Uterus (tissue), 4 donors: Measurements from ENCODE around the gene GTF2F2. TPM values are rescaled to one million over a fixed set of nuclear protein-coding genes. Genes with fewer than 3 reads are reported as not detected.
A peak's percentile ranks its signal among the peaks of the same experiment; 100 is the strongest.

Experiments
- DNase-seq, 2 donors: peaks; one replicate each; pipeline ENCODE4 v3.0.0-alpha.2; 2019 to 2020
- H3K27ac ChIP-seq, 2 donors: fragments of 200-600 bp; sonication (generic); 1 replicate in 1 of 2; 2 replicates in 1 of 2; pipeline ENCODE4 v1.5.1; 2016 to 2018
- H3K27me3 ChIP-seq, 2 donors: fragments of 200-600 bp; sonication (generic); one replicate each; pipeline ENCODE4 v1.5.1; 2018 to 2019; ENCODE audit warnings: control low read depth in 1 of 2
- H3K36me3 ChIP-seq, 2 donors: fragments of 200-600 bp; sonication (generic); one replicate each; pipeline ENCODE4 v1.5.1; 2019; ENCODE audit warnings: control low read depth in 1 of 2
- H3K4me1 ChIP-seq, 2 donors: fragments of 200-600 bp; sonication (generic); one replicate each; pipeline ENCODE4 v1.5.1; 2018 to 2019; ENCODE audit warnings: control low read depth in 1 of 2
- H3K4me3 ChIP-seq, 2 donors: fragments of 200-600 bp; sonication (generic); 1 replicate in 1 of 2; 2 replicates in 1 of 2; pipeline ENCODE4 v1.5.1; 2018 to 2019; ENCODE audit warnings: mild to moderate bottlenecking in 1 of 2
- H3K9me3 ChIP-seq, 2 donors: fragments of 200-600 bp; sonication (generic); one replicate each; pipeline ENCODE4 v1.5.1; 2019; ENCODE audit warnings: control low read depth in 1 of 2
- CTCF ChIP-seq, 4 experiments: fragments of 200-600 bp in 2 of 4; fragments of 450-650 bp in 2 of 4; sonication (generic) in 2 of 4; IDR thresholded peaks; one replicate each; pipeline ENCODE4 v1.5.1; 2016 to 2019; ENCODE audit warnings: antibody characterized with exemption in 4 of 4, mild to moderate bottlenecking in 2 of 4, moderate library complexity in 1 of 4
- POLR2A ChIP-seq, 2 donors: fragments of 450-650 bp; IDR thresholded peaks; one replicate each; pipeline ENCODE4 v1.6.1; 2016; ENCODE audit warnings: antibody characterized with exemption in 2 of 2, mild to moderate bottlenecking in 1 of 2, moderate library complexity in 1 of 2
- intact Hi-C: fragments of 100-400 bp; cut with DNase I; formaldehyde crosslinking; loops from one replicate; pipeline ENCODE4 v1.15.1; 2023; ENCODE audit warnings: low total_unique reads
- total RNA-seq, 4 donors: library from RNA; depleted of rRNA in 3 of 4; stranded (reverse); fragments of >200 nt in 3 of 4; gene quantifications; one replicate each; pipeline versions ENCODE4 v1.1.0 to v1.2.4, GENCODE V29; 2014 to 2023
- donor health status: DM: yes; HTN: yes; CAD: no.

The GTF2F2 gene
- total RNA-seq, 4 donors from 2014 or later: 6.2 to 35.1 (median 20.9) TPM

DNA sequence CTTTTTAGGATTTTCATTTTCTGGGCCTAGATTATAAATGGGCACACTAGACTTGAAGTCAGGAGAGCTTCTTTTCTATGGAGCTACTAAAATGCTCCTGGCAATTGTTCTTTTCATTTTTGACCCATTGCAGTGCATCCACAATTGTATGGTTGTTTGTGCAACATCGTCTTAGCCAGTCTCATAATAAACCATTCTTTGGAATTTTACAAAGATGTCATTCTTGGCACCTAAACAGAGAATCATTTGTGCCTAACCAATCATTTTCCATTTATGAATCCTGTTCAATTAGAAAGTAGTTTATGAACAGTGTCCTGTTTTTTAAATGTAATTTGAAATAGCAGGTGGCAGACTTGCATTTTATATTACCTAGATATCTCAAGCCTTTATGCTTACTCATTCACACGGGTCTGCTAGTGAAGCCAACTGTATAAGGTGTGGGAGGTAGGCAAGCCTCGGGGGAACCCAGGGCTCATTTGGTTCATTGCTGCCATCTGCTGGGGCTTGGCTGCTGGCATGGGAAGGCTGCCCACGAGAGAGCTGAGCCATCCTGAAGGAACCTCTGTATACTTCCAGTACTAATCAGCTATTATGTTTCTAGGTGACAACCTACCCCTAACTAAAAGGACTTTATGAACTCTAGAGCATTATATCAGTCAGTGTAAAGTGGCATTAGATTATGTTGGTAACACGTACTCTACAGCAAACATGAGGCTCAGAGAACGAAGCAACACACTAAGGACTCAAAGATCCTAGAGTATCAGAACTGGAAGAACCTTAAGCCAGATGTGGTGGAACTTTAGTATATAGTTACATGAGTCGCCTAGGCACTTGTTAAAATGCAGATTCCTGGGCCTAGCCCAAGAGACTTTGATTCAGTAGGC lies 160.7 kb downstream of the GTF2F2 start:
- Histone ChIP-seq H3K9me3 (no peaks in the 10 kb centered on the region), H3K4me1 (no peaks in the 10 kb centered on the region), H3K27ac (no peak overlapping the region), H3K27me3 (no peaks in the 10 kb centered on the region), H3K36me3 (no peaks in the 10 kb centered on the region), H3K4me3 (no peak overlapping the region)
- peak; percentile 48 to 52 for DNase-seq
- peak; percentile 42 to 55 (median 48) for TF ChIP-seq CTCF (IDR thresholded peaks at IDR 0.05)
- TF ChIP-seq POLR2A (IDR thresholded peaks at IDR 0.05): no peak
- intact Hi-C loops: no loop called here

- TF ChIP-seq POLR2A (IDR thresholded peaks at IDR 0.05) (no peak), CTCF (IDR thresholded peaks at IDR 0.05) (no peak)
- Histone ChIP-seq H3K4me1 (no peaks in the 10 kb centered on the region), H3K4me3 (no peak overlapping the region), H3K27me3 (no peaks in the 10 kb centered on the region), H3K27ac (no peak overlapping the region), H3K9me3 (no peaks in the 10 kb centered on the region), H3K36me3 (no peaks in the 10 kb centered on the region)
- no peak for DNase-seq
- intact Hi-C loops: no loop called here
Observed at GRCh38 chr13:45282994-45283393, 162.7 kb downstream of the GTF2F2 start.

GRCh38 chr13:45289936-45290563 lies 169.7 kb downstream of the GTF2F2 start:
- Histone ChIP-seq H3K27me3 (no peaks in the 10 kb centered on the region), H3K36me3 (no peaks in the 10 kb centered on the region), H3K9me3 (no peaks in the 10 kb centered on the region), H3K4me1 (no peaks in the 10 kb centered on the region), H3K27ac (no peak overlapping the region), H3K4me3 (no peak overlapping the region)
- intact Hi-C loops: no loop called here
- TF ChIP-seq CTCF (IDR thresholded peaks at IDR 0.05) (no peak), POLR2A (IDR thresholded peaks at IDR 0.05) (no peak)
- DNase-seq: no peak

GRCh38 chr13:45292176-45292575 lies 171.9 kb downstream of the GTF2F2 start:
- no peaks in the 10 kb centered on the region for H3K36me3 ChIP-seq
- H3K9me3 ChIP-seq: no peaks in the 10 kb centered on the region
- TF ChIP-seq CTCF (IDR thresholded peaks at IDR 0.05) (no peak), POLR2A (IDR thresholded peaks at IDR 0.05) (no peak)
- H3K27me3 ChIP-seq: no peaks in the 10 kb centered on the region
- no peaks in the 10 kb centered on the region for H3K4me1 ChIP-seq
- no peak overlapping the region for H3K27ac ChIP-seq
- intact Hi-C loops: no loop called here
- DNase-seq: no peak
- H3K4me3 ChIP-seq: no peak overlapping the region

DNA sequence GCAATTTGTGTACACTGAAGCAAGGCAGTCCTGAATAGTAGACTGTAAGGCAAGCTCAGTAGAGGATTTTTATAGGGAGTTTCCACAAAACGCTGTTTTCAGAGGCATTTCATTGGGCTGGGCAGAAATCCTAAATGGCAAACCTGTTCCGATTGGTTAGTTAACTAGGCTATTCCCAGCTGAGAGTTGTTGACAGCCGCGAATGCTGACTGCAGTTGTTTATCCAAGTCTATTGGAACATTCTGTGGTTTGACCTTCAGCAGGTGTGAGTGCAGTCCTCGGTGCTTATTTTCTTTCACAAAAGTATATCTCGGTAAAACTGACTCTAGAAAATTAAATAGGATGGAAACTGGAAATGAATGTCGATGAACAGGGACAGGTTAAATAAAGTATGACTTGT lies 175.2 kb downstream of the GTF2F2 start:
- no peak overlapping the region for H3K4me3 ChIP-seq
- intact Hi-C loops: no loop called here
- no peaks in the 10 kb centered on the region for H3K9me3 ChIP-seq
- H3K36me3 ChIP-seq: no peaks in the 10 kb centered on the region
- no peak for TF ChIP-seq CTCF (IDR thresholded peaks at IDR 0.05)
- TF ChIP-seq POLR2A (IDR thresholded peaks at IDR 0.05): no peak
- no peak overlapping the region for H3K27ac ChIP-seq
- no peak for DNase-seq
- no peaks in the 10 kb centered on the region for H3K4me1 ChIP-seq
- H3K27me3 ChIP-seq: no peaks in the 10 kb centered on the region
